Camera-type eye (tissue), 1 donor: ENCODE results near the gene GFPT1. TPM values are rescaled to one million over a fixed set of nuclear protein-coding genes. Genes with fewer than 3 reads are reported as not detected.

Source experiments
- total RNA-seq: library from RNA; depleted of rRNA; stranded (reverse); fragments of >200 nt; gene quantifications from one replicate; pipeline ENCODE4 v1.2.3, GENCODE V29; 2014

The GFPT1 gene
- 57.6 TPM for total RNA-seq

GRCh38 chr2:69386789-69387734 is at the start of gene GFPT1:
Gene GFPT1 (minus strand): TSS chr2:69387227. CDS start chr2:69387071, 156 bp downstream.

Other genes starting within 250 kb of the GFPT1 start
- 42.3 TPM for gene NFU1, start 50.2 kb upstream of the GFPT1 start, total RNA-seq